Activated CD4-positive, alpha-beta T cell treated with anti-CD3 and anti-CD28 coated beads for 36 hours (primary cell): ENCODE measurements around the gene CTRB1. TPM values are rescaled to one million over a fixed set of nuclear protein-coding genes. Genes with fewer than 3 reads are reported as not detected.
A peak's percentile ranks its signal among the peaks of the same experiment; 100 is the strongest.

Source experiments
- ATAC-seq: fragments of 200-7000 bp; cut with Tn5 transposase; one replicate; pipeline ENCODE4 v1.10.0; 2021; ENCODE audit warnings: mild to moderate bottlenecking, moderate library complexity
- CTCF ChIA-PET: fragments of 350-600 bp; sonication (Branson Sonifier 250); formaldehyde crosslinking; loops from one replicate; lab custom pipeline; 2021; ENCODE audit warnings: antibody characterized with exemption; lab: Charles Lee
- POLR2A ChIA-PET: fragments of 350-600 bp; sonication (Branson Sonifier 250); formaldehyde crosslinking; loops from one replicate; lab custom pipeline; 2021; ENCODE audit warnings: antibody characterized with exemption, inconsistent platforms; lab: Charles Lee
- DNase-seq: peaks from one replicate; pipeline ENCODE4 v3.0.0-alpha.2; 2020
- H3K27ac Mint-ChIP-seq: one replicate; pipeline ENCODE4 v1.8.0; 2021; ENCODE audit warnings: mixed read lengths
- H3K27me3 Mint-ChIP-seq: one replicate; pipeline ENCODE4 v1.8.0; 2021; ENCODE audit warnings: mixed read lengths
- H3K36me3 Mint-ChIP-seq: one replicate; pipeline ENCODE4 v1.8.0; 2021; ENCODE audit warnings: low read depth, mixed read lengths
- H3K4me1 Mint-ChIP-seq: one replicate; pipeline ENCODE4 v1.8.0; 2021; ENCODE audit warnings: mixed read lengths
- H3K4me3 Mint-ChIP-seq: one replicate; pipeline ENCODE4 v1.8.0; 2021; ENCODE audit warnings: mild to moderate bottlenecking, moderate library complexity, mixed read lengths
- H3K9me3 Mint-ChIP-seq: one replicate; pipeline ENCODE4 v1.8.0; 2021; ENCODE audit warnings: low read depth, mixed read lengths
- intact Hi-C, 2 experiments: fragments of 100-400 bp; cut with DNase I in 1 of 2; cut with micrococcal nuclease in 1 of 2; formaldehyde crosslinking; loops; one replicate each; pipeline versions ENCODE4 v1.14.2 to v1.15.1; 2022 to 2024; cut with DNase I, micrococcal nuclease
- total RNA-seq, 2 experiments: library from RNA; stranded (reverse); gene quantifications; one replicate each; pipeline ENCODE4 v1.2.3, GENCODE V29; 2021

The CTRB1 gene
- total RNA-seq = not detected

GRCh38 chr16:75218256-75219076 lies at the start of gene CTRB1:
CTRB1 (plus strand) TSS chr16:75218988; CDS start chr16:75219008, 20 bp downstream.
- POLR2A ChIA-PET = no interaction called here
- Mint-ChIP-seq H3K4me1 (peaks cover 21% of the 10 kb centered on the region), H3K27ac (peak within 1 kb of the TSS; percentile 83), H3K36me3 (no peaks in the 10 kb centered on the region), H3K27me3 (no peaks in the 10 kb centered on the region), H3K4me3 (peak within 1 kb of the TSS; percentile 67), H3K9me3 (no peaks in the 10 kb centered on the region)
- CTCF ChIA-PET = interaction anchor here (1.0 to 1.4 kb wide), 3 partner anchors 16 to 245 kb away, joined by 3 to 6 read pairs (median 4); no protein-coding TSS in a partner anchor
- intact Hi-C loops = loop anchor here (1.0 to 5.0 kb wide), 2 partner anchors 19 to 544 kb away; no protein-coding TSS in a partner anchor
- ATAC-seq = peak; percentile 45
- peak; percentile 46 for DNase-seq

- intact Hi-C loops = no loop called here
- Mint-ChIP-seq H3K36me3 (peaks cover 73% of the 10 kb centered on the region), H3K4me1 (no peaks in the 10 kb centered on the region), H3K27ac (no peak overlapping the region), H3K27me3 (no peaks in the 10 kb centered on the region), H3K4me3 (no peak overlapping the region), H3K9me3 (peaks cover 56% of the 10 kb centered on the region)
- ChIA-PET CTCF (no interaction called here), POLR2A (no interaction called here)
- ATAC-seq (no peak), DNase-seq (no peak)
These were observed 48.8 kb upstream of the CTRB1 start for GRCh38 chr16:75169899-75170405.

GRCh38 chr16:75172578-75172977 lies 46.2 kb upstream of the CTRB1 start:
- H3K9me3 Mint-ChIP-seq = peaks cover 68% of the 10 kb centered on the region
- CTCF ChIA-PET = no interaction called here

GRCh38 chr16:75175074-75175473 lies 43.7 kb upstream of the CTRB1 start:
- ChIA-PET POLR2A (no interaction called here), CTCF (no interaction called here)
- intact Hi-C loops = no loop called here
- DNase-seq = no peak
- H3K27me3 Mint-ChIP-seq = no peaks in the 10 kb centered on the region
- H3K9me3 Mint-ChIP-seq = peaks cover 53% of the 10 kb centered on the region
- ATAC-seq = no peak
- no peaks in the 10 kb centered on the region for H3K4me1 Mint-ChIP-seq
- peaks cover 29% of the 10 kb centered on the region for H3K36me3 Mint-ChIP-seq
- H3K27ac Mint-ChIP-seq = no peak overlapping the region
- H3K4me3 Mint-ChIP-seq = no peak overlapping the region

More at GRCh38 chr16:75172578-75172977, 46.2 kb upstream of the CTRB1 start:
- H3K4me3 Mint-ChIP-seq = no peak overlapping the region
- ATAC-seq (no peak), DNase-seq (no peak)
- no peak overlapping the region for H3K27ac Mint-ChIP-seq
- H3K4me1 Mint-ChIP-seq = no peaks in the 10 kb centered on the region
- POLR2A ChIA-PET = interaction anchor here (0.8 kb wide), 1 partner anchor 161 kb away, joined by 3 read pairs; no protein-coding TSS in a partner anchor
- H3K36me3 Mint-ChIP-seq = peaks cover 54% of the 10 kb centered on the region
- intact Hi-C loops = no loop called here
- H3K27me3 Mint-ChIP-seq = no peaks in the 10 kb centered on the region

- POLR2A ChIA-PET = no interaction called here
- no peak for ATAC-seq
- Mint-ChIP-seq H3K9me3 (peaks cover 47% of the 10 kb centered on the region), H3K4me3 (no peak overlapping the region), H3K4me1 (no peaks in the 10 kb centered on the region), H3K36me3 (peaks cover 13% of the 10 kb centered on the region), H3K27me3 (no peaks in the 10 kb centered on the region), H3K27ac (no peak overlapping the region)
- intact Hi-C loops = no loop called here
- DNase-seq = no peak
- CTCF ChIA-PET = no interaction called here
These were observed 41.9 kb upstream of the CTRB1 start for GRCh38 chr16:75176926-75177325.

GRCh38 chr16:75179208-75179607 lies 39.6 kb upstream of the CTRB1 start:
- CTCF ChIA-PET = no interaction called here
- DNase-seq (no peak), ATAC-seq (no peak)
- POLR2A ChIA-PET = no interaction called here
- H3K4me1 Mint-ChIP-seq = no peaks in the 10 kb centered on the region
- peaks cover 24% of the 10 kb centered on the region for H3K9me3 Mint-ChIP-seq
- intact Hi-C loops = no loop called here
- peaks cover 4% of the 10 kb centered on the region for H3K36me3 Mint-ChIP-seq
- H3K4me3 Mint-ChIP-seq = no peak overlapping the region
- no peaks in the 10 kb centered on the region for H3K27me3 Mint-ChIP-seq
- H3K27ac Mint-ChIP-seq = no peak overlapping the region

- intact Hi-C loops = no loop called here
- H3K27ac Mint-ChIP-seq = no peak overlapping the region
- peaks cover 11% of the 10 kb centered on the region for H3K9me3 Mint-ChIP-seq
- ATAC-seq = no peak
- no peaks in the 10 kb centered on the region for H3K4me1 Mint-ChIP-seq
- no peak for DNase-seq
- peaks cover 3% of the 10 kb centered on the region for H3K36me3 Mint-ChIP-seq
- no peaks in the 10 kb centered on the region for H3K27me3 Mint-ChIP-seq
- ChIA-PET POLR2A (no interaction called here), CTCF (no interaction called here)
- no peak overlapping the region for H3K4me3 Mint-ChIP-seq
These were observed 37.2 kb upstream of the CTRB1 start for GRCh38 chr16:75181630-75182029.

- no peaks in the 10 kb centered on the region for H3K9me3 Mint-ChIP-seq
- POLR2A ChIA-PET = no interaction called here
- CTCF ChIA-PET = interaction anchor here (3.5 kb wide), 1 partner anchor 10 kb away, joined by 16 read pairs; no protein-coding TSS in a partner anchor
- no peak for ATAC-seq
- H3K36me3 Mint-ChIP-seq = no peaks in the 10 kb centered on the region
- H3K4me1 Mint-ChIP-seq = no peaks in the 10 kb centered on the region
- no peak overlapping the region for H3K4me3 Mint-ChIP-seq
- no peak for DNase-seq
- no peak overlapping the region for H3K27ac Mint-ChIP-seq
- intact Hi-C loops = no loop called here
- H3K27me3 Mint-ChIP-seq = peaks cover 2% of the 10 kb centered on the region
These were observed 29.8 kb upstream of the CTRB1 start for GRCh38 chr16:75188832-75189477.

GRCh38 chr16:75189638-75190245 lies 29.0 kb upstream of the CTRB1 start:
- ATAC-seq = no peak
- H3K4me1 Mint-ChIP-seq = no peaks in the 10 kb centered on the region
- H3K9me3 Mint-ChIP-seq = no peaks in the 10 kb centered on the region
- POLR2A ChIA-PET = no interaction called here
- H3K4me3 Mint-ChIP-seq = no peak overlapping the region
- intact Hi-C loops = no loop called here
- H3K27ac Mint-ChIP-seq = no peak overlapping the region
- no peaks in the 10 kb centered on the region for H3K36me3 Mint-ChIP-seq
- H3K27me3 Mint-ChIP-seq = peaks cover 2% of the 10 kb centered on the region
- DNase-seq = no peak
- CTCF ChIA-PET = interaction anchor here (0.8 to 3.5 kb wide), 2 partner anchors 10 to 592 kb away, joined by 3 to 16 read pairs; no protein-coding TSS in a partner anchor

GRCh38 chr16:75192606-75193264 lies 26.1 kb upstream of the CTRB1 start:
- ChIA-PET POLR2A (no interaction called here), CTCF (interaction anchor here (0.6 to 1.0 kb wide), 2 partner anchors 81 to 190 kb away, joined by 3 read pairs; no protein-coding TSS in a partner anchor)
- no peak for DNase-seq
- H3K9me3 Mint-ChIP-seq = no peaks in the 10 kb centered on the region
- H3K27ac Mint-ChIP-seq = no peak overlapping the region
- no peak overlapping the region for H3K4me3 Mint-ChIP-seq
- H3K36me3 Mint-ChIP-seq = no peaks in the 10 kb centered on the region
- H3K27me3 Mint-ChIP-seq = peaks cover 4% of the 10 kb centered on the region
- H3K4me1 Mint-ChIP-seq = no peaks in the 10 kb centered on the region
- intact Hi-C loops = no loop called here
- ATAC-seq = no peak

GRCh38 chr16:75193265-75193650 lies 25.5 kb upstream of the CTRB1 start:
- DNase-seq (no peak), ATAC-seq (no peak)
- peaks cover 9% of the 10 kb centered on the region for H3K27me3 Mint-ChIP-seq
- H3K27ac Mint-ChIP-seq = no peak overlapping the region
- H3K4me1 Mint-ChIP-seq = no peaks in the 10 kb centered on the region
- H3K9me3 Mint-ChIP-seq = no peaks in the 10 kb centered on the region
- intact Hi-C loops = no loop called here
- H3K36me3 Mint-ChIP-seq = no peaks in the 10 kb centered on the region
- no peak overlapping the region for H3K4me3 Mint-ChIP-seq
- CTCF ChIA-PET = no interaction called here
- POLR2A ChIA-PET = no interaction called here
